ENCODE results near the gene PAQR5.

DNA sequence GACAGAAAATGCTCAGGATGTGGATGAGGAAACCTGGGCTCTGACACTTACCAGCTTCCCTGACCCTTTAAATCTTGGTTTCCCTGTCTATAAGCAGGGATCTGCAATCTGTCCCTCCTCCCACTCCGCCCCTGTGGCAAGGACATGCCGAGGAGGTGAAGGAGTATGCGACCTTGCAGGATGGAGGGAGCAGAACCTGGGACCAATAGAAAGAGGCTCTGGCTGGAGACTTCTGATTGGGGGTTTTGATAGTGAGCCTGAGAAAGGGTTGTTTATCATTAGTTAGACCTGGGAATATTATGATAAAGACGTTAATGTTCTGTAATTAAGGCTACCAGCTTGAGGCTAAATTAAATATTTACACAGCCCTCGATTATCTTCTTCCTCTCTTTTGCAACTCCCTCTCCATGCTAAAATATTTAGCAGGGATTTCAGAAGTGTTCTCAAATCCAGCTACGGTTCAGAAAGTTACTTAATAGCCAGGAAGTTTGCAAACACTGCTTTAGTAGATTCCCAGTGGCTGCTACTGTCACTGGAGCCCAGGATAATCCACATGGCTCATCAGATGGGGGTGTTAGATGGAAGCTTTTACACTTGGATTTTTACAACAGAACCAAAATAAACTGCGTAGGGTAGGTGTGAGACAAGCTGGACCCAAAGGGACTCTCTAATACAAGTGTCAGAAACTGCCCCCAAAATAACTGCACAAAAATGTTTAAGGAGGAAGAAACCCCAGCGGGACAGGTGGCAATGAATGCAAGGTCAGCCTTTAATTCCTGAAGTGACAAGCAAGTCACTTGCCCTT is 9.2 kb upstream of the PAQR5 start:
- no peak for TF ChIP-seq POLR2A (IDR thresholded peaks at IDR 0.05)
- TF ChIP-seq, protein P1, sequence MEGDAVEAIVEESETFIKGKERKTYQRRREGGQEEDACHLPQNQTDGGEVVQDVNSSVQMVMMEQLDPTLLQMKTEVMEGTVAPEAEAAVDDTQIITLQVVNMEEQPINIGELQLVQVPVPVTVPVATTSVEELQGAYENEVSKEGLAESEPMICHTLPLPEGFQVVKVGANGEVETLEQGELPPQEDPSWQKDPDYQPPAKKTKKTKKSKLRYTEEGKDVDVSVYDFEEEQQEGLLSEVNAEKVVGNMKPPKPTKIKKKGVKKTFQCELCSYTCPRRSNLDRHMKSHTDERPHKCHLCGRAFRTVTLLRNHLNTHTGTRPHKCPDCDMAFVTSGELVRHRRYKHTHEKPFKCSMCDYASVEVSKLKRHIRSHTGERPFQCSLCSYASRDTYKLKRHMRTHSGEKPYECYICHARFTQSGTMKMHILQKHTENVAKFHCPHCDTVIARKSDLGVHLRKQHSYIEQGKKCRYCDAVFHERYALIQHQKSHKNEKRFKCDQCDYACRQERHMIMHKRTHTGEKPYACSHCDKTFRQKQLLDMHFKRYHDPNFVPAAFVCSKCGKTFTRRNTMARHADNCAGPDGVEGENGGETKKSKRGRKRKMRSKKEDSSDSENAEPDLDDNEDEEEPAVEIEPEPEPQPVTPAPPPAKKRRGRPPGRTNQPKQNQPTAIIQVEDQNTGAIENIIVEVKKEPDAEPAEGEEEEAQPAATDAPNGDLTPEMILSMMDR (IDR thresholded peaks at IDR 0.05): no peak
